ENCODE measurements around the gene AMPD2.

GRCh38 chr1:109620841-109621286 lies 1.2 kb downstream of the AMPD2 start:
- TF ChIP-seq CTCF (conservative IDR thresholded peaks at IDR 0.05): no peak
- no peak for TF ChIP-seq ZFX (IDR thresholded peaks at IDR 0.05)
